ENCODE measurements around the gene KRT14. TPM values are rescaled to one million over a fixed set of nuclear protein-coding genes. Genes with fewer than 3 reads are reported as not detected.

KRT14 gene
- total RNA-seq (1 to 10 TPM in 1 of 2 donors, not detected in 1; 1.5 TPM), polyA plus RNA-seq (ENCODE audit: insufficient read length in 6 of 6) (1 to 10 TPM in 4 of 6 donors, under 1 TPM in 2; 0.35 to 2.0 (median 1.2) TPM)
- long read RNA-seq, donor 1: 0 reads
- long read RNA-seq, donor 2: 0 reads
- long read RNA-seq, donor 3: 0 reads
- long read RNA-seq, donor 4, partial matches to known transcripts: 0 of 1 reads
- long read RNA-seq, donor 4, other reads (novel, unspliced or antisense): 0 of 1 reads
- long read RNA-seq, donor 5: 0 reads
- long read RNA-seq, donor 6: 0 reads
- long read RNA-seq, donor 7: 0 reads
- long read RNA-seq, donor 8: 0 reads
- long read RNA-seq, donor 9: 0 reads
- long read RNA-seq, donor 10, partial matches to known transcripts: 1 of 1 reads
- long read RNA-seq, donor 10, other reads (novel, unspliced or antisense): 0 of 1 reads
- long read RNA-seq, donor 11: 0 reads
- long read RNA-seq, donor 12, partial matches to known transcripts: 0 of 1 reads
- long read RNA-seq, donor 12, other reads (novel, unspliced or antisense): 0 of 1 reads

DNA sequence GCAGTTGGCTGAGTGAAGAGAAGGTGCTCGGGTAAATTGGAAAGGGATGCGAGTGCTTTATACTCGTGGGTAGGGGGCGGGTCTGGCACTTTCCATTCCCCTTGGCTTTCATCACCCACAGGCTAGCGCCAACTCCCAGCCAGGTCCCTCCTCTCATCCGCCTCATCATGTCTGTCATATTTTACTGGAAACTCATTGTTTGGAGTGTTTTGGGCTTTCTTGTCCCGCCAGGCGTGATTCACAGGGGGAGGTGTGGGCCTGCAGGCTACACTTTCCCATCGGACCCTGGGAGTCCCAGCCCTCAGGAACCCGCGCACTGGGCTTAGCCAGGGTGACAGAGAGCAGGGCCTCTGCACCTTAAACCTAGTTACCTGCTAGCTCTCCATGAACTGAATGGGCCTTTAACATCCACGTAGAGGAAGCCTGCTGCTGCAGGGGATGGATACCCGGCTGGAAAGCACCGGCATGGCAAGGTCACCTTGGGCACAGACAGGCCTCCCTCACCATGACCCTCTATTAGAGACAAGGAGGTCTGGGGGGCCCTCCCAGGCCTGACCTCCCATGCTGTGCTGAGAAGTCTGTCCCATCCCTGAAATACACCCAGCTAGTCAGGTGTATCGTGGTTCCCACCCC lies at the start of gene KRT14:
Gene KRT14, minus strand, starts transcription at position 33 of the 633 bp plus-strand sequence. CDS start 61 bp downstream, outside the sequence.
- Histone ChIP-seq H3K9me3 (no peaks in the 10 kb centered on the region), H3K4me3 (no peak within 1 kb of the TSS), H3K27me3 (peaks cover 0 to 8% of the 10 kb centered on the region in 2 donors), H3K36me3 (no peaks in the 10 kb centered on the region), H3K27ac (no peak within 1 kb of the TSS), H3K4me1 (no peaks in the 10 kb centered on the region)
- DNase-seq (no peak), ATAC-seq (no peak)
- intact Hi-C loops (cut with DNase I): no loop called here
- TF ChIP-seq, protein P1, sequence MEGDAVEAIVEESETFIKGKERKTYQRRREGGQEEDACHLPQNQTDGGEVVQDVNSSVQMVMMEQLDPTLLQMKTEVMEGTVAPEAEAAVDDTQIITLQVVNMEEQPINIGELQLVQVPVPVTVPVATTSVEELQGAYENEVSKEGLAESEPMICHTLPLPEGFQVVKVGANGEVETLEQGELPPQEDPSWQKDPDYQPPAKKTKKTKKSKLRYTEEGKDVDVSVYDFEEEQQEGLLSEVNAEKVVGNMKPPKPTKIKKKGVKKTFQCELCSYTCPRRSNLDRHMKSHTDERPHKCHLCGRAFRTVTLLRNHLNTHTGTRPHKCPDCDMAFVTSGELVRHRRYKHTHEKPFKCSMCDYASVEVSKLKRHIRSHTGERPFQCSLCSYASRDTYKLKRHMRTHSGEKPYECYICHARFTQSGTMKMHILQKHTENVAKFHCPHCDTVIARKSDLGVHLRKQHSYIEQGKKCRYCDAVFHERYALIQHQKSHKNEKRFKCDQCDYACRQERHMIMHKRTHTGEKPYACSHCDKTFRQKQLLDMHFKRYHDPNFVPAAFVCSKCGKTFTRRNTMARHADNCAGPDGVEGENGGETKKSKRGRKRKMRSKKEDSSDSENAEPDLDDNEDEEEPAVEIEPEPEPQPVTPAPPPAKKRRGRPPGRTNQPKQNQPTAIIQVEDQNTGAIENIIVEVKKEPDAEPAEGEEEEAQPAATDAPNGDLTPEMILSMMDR (IDR thresholded peaks at IDR 0.05): no peak

DNA sequence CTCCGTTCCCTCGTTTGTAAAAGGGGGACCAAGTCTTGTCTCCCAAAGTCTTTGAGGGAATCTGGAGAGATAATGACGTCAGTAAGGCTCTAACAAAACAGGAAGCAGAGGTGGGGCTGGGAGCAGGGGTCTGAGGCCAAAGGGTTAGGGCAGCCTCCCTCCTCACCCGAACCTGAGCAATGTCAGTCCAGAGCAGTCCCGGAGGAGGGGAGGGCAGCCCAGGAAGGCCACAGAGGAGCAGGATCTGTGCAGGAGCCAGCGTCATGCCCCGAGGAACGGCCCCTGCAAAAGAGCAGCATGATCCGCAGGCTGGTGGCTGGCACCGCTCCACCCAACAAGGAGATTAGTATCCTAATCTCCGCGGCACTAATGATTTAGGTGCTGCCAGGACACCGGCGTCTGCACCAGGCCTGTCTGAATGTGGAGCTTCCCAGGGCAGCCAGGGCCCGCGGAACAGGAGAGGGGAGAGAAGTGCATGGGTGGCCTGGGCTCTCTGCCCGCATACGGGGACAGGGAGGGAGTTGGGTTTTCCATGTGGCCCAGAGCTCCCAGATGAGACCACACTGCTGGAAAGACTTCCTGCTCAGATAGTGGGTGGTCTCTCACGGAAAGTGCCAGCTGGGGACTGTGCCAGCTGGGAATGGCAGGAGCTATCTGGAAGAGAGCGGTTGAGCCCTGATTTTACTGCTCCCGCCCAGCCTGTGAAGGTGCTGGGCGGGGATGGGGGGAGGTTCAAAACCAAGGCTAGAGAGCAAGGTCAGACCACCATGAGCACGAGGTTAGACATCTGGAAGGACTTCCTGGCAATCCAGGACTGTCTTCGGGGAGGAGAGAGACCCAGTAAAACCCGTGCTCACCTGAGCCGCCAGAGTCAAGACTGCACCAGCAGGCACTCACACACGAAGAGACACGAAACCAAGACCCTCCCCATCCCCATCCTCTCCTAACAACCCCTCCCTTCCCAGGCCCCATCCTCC lies 48.7 kb upstream of the KRT14 start:
- intact Hi-C loops (cut with DNase I): no loop called here
- no peak overlapping the region for H3K27ac ChIP-seq
- no peaks in the 10 kb centered on the region for H3K27me3 ChIP-seq
- no peak overlapping the region for H3K4me3 ChIP-seq
- H3K9me3 ChIP-seq: no peaks in the 10 kb centered on the region
- DNase-seq (peak in 3 of 4 donors; percentile 72 to 89 (median 77)), ATAC-seq (peak; percentile 14)
- H3K4me1 ChIP-seq: no peaks in the 10 kb centered on the region
- TF ChIP-seq, protein P1 (IDR thresholded peaks at IDR 0.05): no peak
- H3K36me3 ChIP-seq: no peaks in the 10 kb centered on the region

DNA sequence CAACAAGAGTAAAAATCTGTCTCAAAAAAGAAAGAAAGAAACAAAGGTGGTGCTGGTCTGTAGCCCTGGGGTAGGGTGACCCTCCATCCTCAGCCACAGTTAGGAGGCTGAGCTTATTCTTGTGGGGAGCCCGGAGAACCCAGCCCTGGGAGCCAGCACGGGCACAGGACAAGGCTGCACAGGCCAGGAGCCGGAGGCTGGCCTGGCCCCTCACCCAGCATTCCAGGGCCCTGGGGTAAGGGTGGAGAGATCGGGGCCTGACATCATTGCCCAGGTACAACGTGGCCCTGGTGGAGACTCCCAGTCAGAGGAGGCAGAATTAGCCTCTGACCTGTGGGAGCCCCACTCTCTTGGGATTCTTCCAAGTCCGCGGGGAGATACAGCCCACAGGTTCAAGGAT lies 47.9 kb upstream of the KRT14 start:
- H3K36me3 ChIP-seq: no peaks in the 10 kb centered on the region
- H3K9me3 ChIP-seq: no peaks in the 10 kb centered on the region
- H3K27ac ChIP-seq: no peak overlapping the region
- intact Hi-C loops (cut with DNase I): no loop called here
- no peaks in the 10 kb centered on the region for H3K4me1 ChIP-seq
- TF ChIP-seq, protein P1 (IDR thresholded peaks at IDR 0.05): no peak
- no peak overlapping the region for H3K4me3 ChIP-seq
- no peaks in the 10 kb centered on the region for H3K27me3 ChIP-seq
- peak in 1 of 4 donors; percentile 1 for DNase-seq
- ATAC-seq: no peak

DNA sequence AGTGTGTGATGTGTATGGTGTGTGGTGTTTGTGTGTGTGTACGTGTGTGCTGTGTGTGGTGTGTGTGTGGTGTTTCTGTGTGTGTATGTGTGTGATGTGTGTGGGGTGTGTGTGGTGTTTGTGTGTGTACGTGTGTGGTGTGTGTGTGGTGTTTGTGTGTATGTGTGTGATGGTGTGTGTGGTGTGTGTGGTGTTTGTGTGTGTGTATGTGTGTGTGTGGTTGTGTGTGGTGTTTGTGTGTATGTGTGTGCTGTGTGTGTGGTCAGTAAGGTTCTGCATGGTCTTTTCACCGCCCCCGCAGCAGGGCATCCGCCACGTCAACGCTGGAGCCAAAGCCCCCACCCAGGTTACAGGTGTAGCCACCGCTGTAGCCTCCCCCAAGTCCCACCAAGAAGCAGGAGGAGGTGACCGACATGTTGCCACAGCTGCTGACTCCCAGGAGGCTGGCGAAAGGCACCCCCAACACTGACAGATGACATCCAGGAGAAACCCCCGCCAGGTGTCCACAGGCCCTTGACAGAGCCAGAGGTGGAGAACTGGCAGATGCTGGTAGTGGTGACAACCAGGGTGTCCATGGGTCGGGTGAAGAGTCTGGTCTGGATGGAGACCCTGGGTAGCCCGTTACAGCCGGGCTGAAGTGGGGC lies 47.0 kb upstream of the KRT14 start:
- no peak overlapping the region for H3K4me3 ChIP-seq
- no peaks in the 10 kb centered on the region for H3K9me3 ChIP-seq
- H3K36me3 ChIP-seq: no peaks in the 10 kb centered on the region
- intact Hi-C loops (cut with DNase I): no loop called here
- H3K27me3 ChIP-seq: no peaks in the 10 kb centered on the region
- ATAC-seq (no peak), DNase-seq (peak in 1 of 4 donors; percentile 39)
- no peak overlapping the region for H3K27ac ChIP-seq
- no peaks in the 10 kb centered on the region for H3K4me1 ChIP-seq
- TF ChIP-seq, protein P1 (IDR thresholded peaks at IDR 0.05): no peak
